IMR-90 (cell line): ENCODE data around the gene NUDT15.

ENCODE experiments used
- RFX5 ChIP-seq: IDR thresholded peaks from 2 replicates; pipeline ENCODE4 v1.8.0; 2012; ENCODE audit warnings: low read depth, mild to moderate bottlenecking, low read length, moderate library complexity
- TF ChIP-seq, protein P1 (sequence below): conservative IDR thresholded peaks from 2 replicates; pipeline ENCODE4 v1.5.1; 2012; ENCODE audit warnings: mild to moderate bottlenecking, low read depth, low read length, improper control_type of control experiment

DNA sequence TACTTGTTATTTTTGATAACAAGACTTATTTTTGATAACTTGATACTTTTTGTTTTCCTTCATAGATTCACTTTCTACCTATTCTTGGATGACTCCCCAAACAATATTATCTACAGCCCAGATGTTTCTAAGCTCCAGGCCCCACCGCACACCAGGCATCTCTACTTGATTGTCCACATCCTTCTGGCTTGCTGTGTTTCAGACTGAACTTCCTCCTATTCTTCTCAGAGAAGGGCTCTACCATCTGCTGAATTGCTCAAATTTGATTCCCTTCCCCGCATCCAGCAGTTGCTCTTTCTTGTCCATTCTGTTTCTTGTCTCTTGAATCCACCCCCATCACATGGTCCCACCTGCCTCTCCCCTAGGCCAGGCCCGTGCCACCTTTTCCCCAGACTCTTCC lies 13.0 kb downstream of the NUDT15 start:
- TF ChIP-seq, protein P1, sequence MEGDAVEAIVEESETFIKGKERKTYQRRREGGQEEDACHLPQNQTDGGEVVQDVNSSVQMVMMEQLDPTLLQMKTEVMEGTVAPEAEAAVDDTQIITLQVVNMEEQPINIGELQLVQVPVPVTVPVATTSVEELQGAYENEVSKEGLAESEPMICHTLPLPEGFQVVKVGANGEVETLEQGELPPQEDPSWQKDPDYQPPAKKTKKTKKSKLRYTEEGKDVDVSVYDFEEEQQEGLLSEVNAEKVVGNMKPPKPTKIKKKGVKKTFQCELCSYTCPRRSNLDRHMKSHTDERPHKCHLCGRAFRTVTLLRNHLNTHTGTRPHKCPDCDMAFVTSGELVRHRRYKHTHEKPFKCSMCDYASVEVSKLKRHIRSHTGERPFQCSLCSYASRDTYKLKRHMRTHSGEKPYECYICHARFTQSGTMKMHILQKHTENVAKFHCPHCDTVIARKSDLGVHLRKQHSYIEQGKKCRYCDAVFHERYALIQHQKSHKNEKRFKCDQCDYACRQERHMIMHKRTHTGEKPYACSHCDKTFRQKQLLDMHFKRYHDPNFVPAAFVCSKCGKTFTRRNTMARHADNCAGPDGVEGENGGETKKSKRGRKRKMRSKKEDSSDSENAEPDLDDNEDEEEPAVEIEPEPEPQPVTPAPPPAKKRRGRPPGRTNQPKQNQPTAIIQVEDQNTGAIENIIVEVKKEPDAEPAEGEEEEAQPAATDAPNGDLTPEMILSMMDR: no peak
- no peak for TF ChIP-seq RFX5
